Measurements from ENCODE around the gene SORT1. TPM values are rescaled to one million over a fixed set of nuclear protein-coding genes. Genes with fewer than 3 reads are reported as not detected.

Gene SORT1
- polyA plus RNA-seq, 1 of the 3 experiments (the other 2 are of a cell fraction), result 8.5 TPM

- Histone ChIP-seq H3K79me2 (ENCODE audit: insufficient read depth) (peaks cover 38% of the 10 kb centered on the region; the same call in 1 of the 2 replicates), H3K9me3 (no peaks in the 10 kb centered on the region), H3K36me3 (replicated peaks in 1 of 2; ENCODE audit: control insufficient read depth in 1 of 2, insufficient read depth in 2 of 2, low read length in 1 of 2) (peaks cover 0 to 4% of the 10 kb centered on the region in 2 experiments), H3F3A (replicated peaks; ENCODE audit: insufficient read depth) (peaks cover 35% of the 10 kb centered on the region), H3K4me1 (ENCODE audit: control insufficient read depth in 1 of 2, insufficient read depth in 2 of 2, low read depth in 1 of 2, low read length in 1 of 2) (peaks cover 0 to 26% of the 10 kb centered on the region in 2 experiments; a peak in 1 of 4 replicates), H3K27ac (ENCODE audit: low read depth in 2 of 2, low read length in 1 of 2) (peak overlapping the region; percentile 72 to 88; a peak in 3 of 4 replicates), H3K9ac (peak overlapping the region; percentile 46), H4K20me1 (ENCODE audit: insufficient read depth) (no peaks in the 10 kb centered on the region), H3K27me3 (ENCODE audit: insufficient read depth) (no peaks in the 10 kb centered on the region), H3K9me2 (no peaks in the 10 kb centered on the region), H2AFZ (ENCODE audit: low read depth) (peak overlapping the region; percentile 45), H3K4me2 (peak overlapping the region; percentile 67), H3K4me3 (ENCODE audit: low read depth in 2 of 2, low read length in 1 of 2) (peak overlapping the region in 1 of 2 experiments; percentile 27; a peak in 1 of 4 replicates)
- WGBS (ENCODE audit: low lambda C conversion rate), result 58% methylated on average over 4 of the region's 4 CpGs
- ChIA-PET POLR2A (no interaction called here), CTCF (interaction anchor here (1.5 kb wide), 1 partner anchor 107 kb away, joined by 3 read pairs; no protein-coding TSS in a partner anchor)
- TF ChIP-seq EZH2phosphoT487 (IDR thresholded peaks at IDR 0.05; ENCODE audit: borderline replicate concordance, low read depth), result no peak
- TF ChIP-seq IRF3 (IDR thresholded peaks at IDR 0.05; ENCODE audit: low read depth, low read length), result no peak
- TF ChIP-seq PBX3 (IDR thresholded peaks at IDR 0.05), result no peak
- no peak for TF ChIP-seq RCOR1 (IDR thresholded peaks at IDR 0.05; ENCODE audit: low read length)
- no peak for TF ChIP-seq SIN3A (IDR thresholded peaks at IDR 0.05; ENCODE audit: borderline replicate concordance, low read depth, low read length)
- no peak for TF ChIP-seq SMC3 (IDR thresholded peaks at IDR 0.05; ENCODE audit: low read depth, low read length)
- TF ChIP-seq RXRA (IDR thresholded peaks at IDR 0.05; ENCODE audit: borderline replicate concordance, low read depth), result no peak
- no peak for TF ChIP-seq RAD21 (IDR thresholded peaks at IDR 0.05; ENCODE audit: low read length)
- TF ChIP-seq CTCF (IDR thresholded peaks at IDR 0.05), result no peak
- TF ChIP-seq ELF1 (IDR thresholded peaks at IDR 0.05), result no peak
- no peak for TF ChIP-seq NRF1 (IDR thresholded peaks at IDR 0.05; ENCODE audit: low read depth, low read length)
- TF ChIP-seq TEAD4 (IDR thresholded peaks at IDR 0.05; ENCODE audit: borderline replicate concordance, insufficient read depth), result no peak
- no peak for TF ChIP-seq MEF2A (IDR thresholded peaks at IDR 0.05; ENCODE audit: borderline replicate concordance, low read depth)
- TF ChIP-seq REST (IDR thresholded peaks at IDR 0.05; ENCODE audit: low read depth, low read length), result no peak
- TF ChIP-seq EP300 (IDR thresholded peaks at IDR 0.05; ENCODE audit: borderline replicate concordance in 1 of 2, low read depth in 1 of 2, low read length in 1 of 2), result no peak
- no peak for TF ChIP-seq POLR2AphosphoS5 (IDR thresholded peaks at IDR 0.05; ENCODE audit: low read depth, low read length)
- DNase-seq, result no peak
Measured at GRCh38 chr1:109371341-109371739, 26.4 kb downstream of the SORT1 start.
